Fibroblast of lung (primary cell): ENCODE results near the gene DCLK2.

ENCODE experiments used
- EZH2 ChIP-seq: IDR thresholded peaks from 2 replicates; pipeline ENCODE4 v1.5.1; 2012; ENCODE audit warnings: low read length, control low read depth, mild to moderate bottlenecking; ENCODE audit errors: missing control alignments
- TF ChIP-seq, protein P1 (sequence below), 2 donors: IDR thresholded peaks in 1 of 2; conservative IDR thresholded peaks in 1 of 2; 1 replicate in 1 of 2; 2 replicates in 1 of 2; pipeline ENCODE4 v1.5.1; 2011 to 2012; ENCODE audit warnings: low read length in 2 of 2, control low read depth in 1 of 2, inconsistent platforms in 1 of 2, low read depth in 1 of 2, mild to moderate bottlenecking in 1 of 2

DNA sequence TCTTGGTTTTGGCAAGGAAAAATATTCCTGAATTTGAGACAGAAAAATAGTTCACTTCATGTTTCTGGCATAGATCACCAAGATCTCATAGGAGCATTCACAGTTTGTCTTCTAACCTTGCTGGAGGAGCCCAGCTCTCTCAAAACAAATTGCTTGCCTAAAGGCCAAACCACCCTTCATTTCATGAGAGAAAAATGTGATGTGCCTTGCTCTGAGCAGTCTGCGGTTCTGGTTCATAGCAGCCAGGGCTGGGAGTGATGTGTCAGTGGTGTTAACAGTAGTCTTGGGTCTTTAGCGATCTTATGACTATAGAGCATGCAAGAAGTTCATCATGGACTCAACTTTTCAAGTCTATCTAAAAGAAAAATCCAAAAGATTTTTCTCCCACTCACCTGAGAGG is 183.3 kb downstream of the DCLK2 start:
- TF ChIP-seq, protein P1, sequence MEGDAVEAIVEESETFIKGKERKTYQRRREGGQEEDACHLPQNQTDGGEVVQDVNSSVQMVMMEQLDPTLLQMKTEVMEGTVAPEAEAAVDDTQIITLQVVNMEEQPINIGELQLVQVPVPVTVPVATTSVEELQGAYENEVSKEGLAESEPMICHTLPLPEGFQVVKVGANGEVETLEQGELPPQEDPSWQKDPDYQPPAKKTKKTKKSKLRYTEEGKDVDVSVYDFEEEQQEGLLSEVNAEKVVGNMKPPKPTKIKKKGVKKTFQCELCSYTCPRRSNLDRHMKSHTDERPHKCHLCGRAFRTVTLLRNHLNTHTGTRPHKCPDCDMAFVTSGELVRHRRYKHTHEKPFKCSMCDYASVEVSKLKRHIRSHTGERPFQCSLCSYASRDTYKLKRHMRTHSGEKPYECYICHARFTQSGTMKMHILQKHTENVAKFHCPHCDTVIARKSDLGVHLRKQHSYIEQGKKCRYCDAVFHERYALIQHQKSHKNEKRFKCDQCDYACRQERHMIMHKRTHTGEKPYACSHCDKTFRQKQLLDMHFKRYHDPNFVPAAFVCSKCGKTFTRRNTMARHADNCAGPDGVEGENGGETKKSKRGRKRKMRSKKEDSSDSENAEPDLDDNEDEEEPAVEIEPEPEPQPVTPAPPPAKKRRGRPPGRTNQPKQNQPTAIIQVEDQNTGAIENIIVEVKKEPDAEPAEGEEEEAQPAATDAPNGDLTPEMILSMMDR (conservative IDR thresholded peaks at IDR 0.05 in 1 of 2, IDR thresholded peaks at IDR 0.05 in 1 of 2; ENCODE audit: low read depth in 1 of 2, low read length in 2 of 2), result no peak
- TF ChIP-seq EZH2, result no peak
